ENCODE results near the gene TNIK. TPM values are rescaled to one million over a fixed set of nuclear protein-coding genes. Genes with fewer than 3 reads are reported as not detected.

TNIK gene
- 19.9 and 22.2 TPM in 2 replicates for total RNA-seq

DNA sequence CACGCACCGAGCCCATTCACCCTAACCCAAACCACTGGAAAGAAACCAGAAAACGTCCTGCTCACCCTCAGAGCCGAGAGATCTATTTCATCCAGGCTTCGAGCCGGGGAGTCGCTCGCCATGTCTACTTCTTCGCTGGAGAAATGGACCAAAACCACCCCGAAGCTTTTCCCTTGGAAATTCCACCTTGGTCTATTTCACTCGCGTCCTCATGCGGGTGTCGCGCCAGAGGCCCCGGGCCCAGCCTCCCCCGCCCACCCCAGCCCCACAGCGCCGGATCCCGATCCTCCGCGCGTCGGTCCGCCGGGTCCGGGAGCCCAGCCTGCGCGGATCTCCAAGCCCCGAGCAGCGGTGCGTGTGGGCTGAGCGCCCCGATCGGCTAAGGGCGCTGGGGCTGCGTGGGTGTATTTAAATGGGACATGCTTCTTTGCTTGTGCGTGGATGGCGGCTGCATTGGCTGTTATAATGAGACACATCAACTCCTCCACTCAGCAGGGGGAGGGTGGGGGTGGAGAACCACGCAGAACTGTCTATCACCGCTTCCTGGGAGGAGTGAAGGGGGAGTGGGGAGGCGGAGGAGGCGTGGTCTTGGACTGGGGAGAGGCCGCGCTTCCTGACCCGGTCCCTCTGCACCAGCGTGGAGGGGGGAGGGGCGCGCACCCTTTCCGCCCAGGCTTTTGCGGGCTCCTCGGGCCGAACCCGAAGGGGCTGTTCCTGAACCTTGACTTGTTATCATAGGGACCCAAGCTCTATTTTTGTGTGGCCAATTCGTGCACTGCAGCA lies at the start of gene TNIK:
Gene TNIK, minus strand, starts transcription at position 464 of the 783 bp plus-strand sequence. Its CDS starts 342 bp downstream, at position 122.

GRCh38 chr3:171026597-171027293 lies 433.5 kb downstream of the TNIK start, which contains the start of gene SLC2A2:
Gene SLC2A2 (minus strand): TSS chr3:171026720. CDS start chr3:171026670, 50 bp downstream.

Measured in smooth muscle cell of trachea (primary cell).